GM19240 (cell line): ENCODE measurements around the gene NREP.

Experiments
- DNase-seq: peaks from one replicate; pipeline ENCODE4 v3.0.0; 2011; ENCODE audit warnings: low spot score; ENCODE audit not compliant: insufficient read length

Gene NREP

GRCh38 chr5:111765613-111766571 is 8.9 kb upstream of the NREP start:
- no peak for DNase-seq

GRCh38 chr5:111764019-111764418 is 7.0 kb upstream of the NREP start:
- no peak for DNase-seq

GRCh38 chr5:111762895-111763294 is 5.9 kb upstream of the NREP start:
- DNase-seq: no peak

- DNase-seq: no peak
Observed at GRCh38 chr5:111758284-111758628, 1.3 kb upstream of the NREP start.

- DNase-seq: peak; percentile 43
Observed at GRCh38 chr5:111757355-111758283, 625 bp upstream of the NREP start.

GRCh38 chr5:111755942-111756381 is 1.0 kb downstream of the NREP start:
- DNase-seq: no peak

GRCh38 chr5:111755345-111755941 is 1.6 kb downstream of the NREP start:
- no peak for DNase-seq

GRCh38 chr5:111753884-111754589 is 3.0 kb downstream of the NREP start:
- no peak for DNase-seq

- no peak for DNase-seq
Observed at GRCh38 chr5:111752426-111752965, 4.5 kb downstream of the NREP start.

GRCh38 chr5:111749303-111750026 is 7.5 kb downstream of the NREP start:
- DNase-seq: no peak

- DNase-seq: no peak
Observed at GRCh38 chr5:111748304-111748763, 8.7 kb downstream of the NREP start.

GRCh38 chr5:111747337-111747736 is 9.7 kb downstream of the NREP start:
- DNase-seq: no peak

- no peak for DNase-seq
Observed at GRCh38 chr5:111746791-111747190, 10.2 kb downstream of the NREP start.

- no peak for DNase-seq
Observed at GRCh38 chr5:111745075-111745739, 11.8 kb downstream of the NREP start.

GRCh38 chr5:111744455-111744854 is 12.5 kb downstream of the NREP start:
- DNase-seq: no peak

- DNase-seq: no peak
Observed at GRCh38 chr5:111743988-111744387, 13.0 kb downstream of the NREP start.

- no peak for DNase-seq
Observed at GRCh38 chr5:111743512-111743911, 13.5 kb downstream of the NREP start.

GRCh38 chr5:111742177-111742994 is 14.6 kb downstream of the NREP start:
- no peak for DNase-seq

- DNase-seq: no peak
Observed at GRCh38 chr5:111741278-111741677, 15.7 kb downstream of the NREP start.
